Measurements from ENCODE around the gene TRA2B.

DNA sequence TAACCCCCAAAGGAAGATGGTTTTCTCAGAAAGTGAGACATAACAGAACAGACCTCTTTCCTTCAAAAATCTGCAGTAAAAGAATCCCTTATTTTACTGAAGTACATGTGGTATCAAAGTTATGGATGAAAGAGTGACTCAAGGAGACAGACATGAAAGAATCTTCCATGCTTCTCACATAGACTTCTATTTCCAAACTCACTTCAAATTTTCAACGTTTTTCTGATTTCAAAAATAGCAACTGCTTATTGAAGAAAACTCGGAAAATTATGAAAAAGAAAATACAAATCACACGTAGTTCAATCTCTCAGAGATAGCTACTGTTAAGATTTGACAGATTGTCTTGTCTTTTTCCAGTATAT, 39.8 kb upstream of the TRA2B start:
- TF ChIP-seq, protein P1, sequence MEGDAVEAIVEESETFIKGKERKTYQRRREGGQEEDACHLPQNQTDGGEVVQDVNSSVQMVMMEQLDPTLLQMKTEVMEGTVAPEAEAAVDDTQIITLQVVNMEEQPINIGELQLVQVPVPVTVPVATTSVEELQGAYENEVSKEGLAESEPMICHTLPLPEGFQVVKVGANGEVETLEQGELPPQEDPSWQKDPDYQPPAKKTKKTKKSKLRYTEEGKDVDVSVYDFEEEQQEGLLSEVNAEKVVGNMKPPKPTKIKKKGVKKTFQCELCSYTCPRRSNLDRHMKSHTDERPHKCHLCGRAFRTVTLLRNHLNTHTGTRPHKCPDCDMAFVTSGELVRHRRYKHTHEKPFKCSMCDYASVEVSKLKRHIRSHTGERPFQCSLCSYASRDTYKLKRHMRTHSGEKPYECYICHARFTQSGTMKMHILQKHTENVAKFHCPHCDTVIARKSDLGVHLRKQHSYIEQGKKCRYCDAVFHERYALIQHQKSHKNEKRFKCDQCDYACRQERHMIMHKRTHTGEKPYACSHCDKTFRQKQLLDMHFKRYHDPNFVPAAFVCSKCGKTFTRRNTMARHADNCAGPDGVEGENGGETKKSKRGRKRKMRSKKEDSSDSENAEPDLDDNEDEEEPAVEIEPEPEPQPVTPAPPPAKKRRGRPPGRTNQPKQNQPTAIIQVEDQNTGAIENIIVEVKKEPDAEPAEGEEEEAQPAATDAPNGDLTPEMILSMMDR (IDR thresholded peaks at IDR 0.05), result peak; percentile 70
- TF ChIP-seq ZFX (IDR thresholded peaks at IDR 0.05; ENCODE audit: borderline replicate concordance), result no peak

All from 22Rv1 (cell line).